Peyer's patch (tissue), 4 donors: ENCODE measurements around the gene ZNHIT1. TPM values are rescaled to one million over a fixed set of nuclear protein-coding genes. Genes with fewer than 3 reads are reported as not detected.
"Not testable (repeated sequence)": the region's sequence is repeated elsewhere in the genome, so short reads cannot be mapped to it uniquely, and the experiment has no call there.

Experiments used
- DNase-seq, 3 donors: peaks; one replicate each; pipeline ENCODE4 v3.0.0-alpha.2; 2017 to 2019
- H3K27ac ChIP-seq, 4 donors: fragments of 200-600 bp; sonication (generic); one replicate each; pipeline ENCODE4 v1.5.1; 2016 to 2019
- H3K27me3 ChIP-seq, 2 donors: fragments of 200-600 bp; sonication (generic); one replicate each; pipeline ENCODE4 v1.5.1; 2019
- H3K36me3 ChIP-seq, 3 donors: fragments of 200-600 bp; sonication (generic); one replicate each; pipeline ENCODE4 v1.5.1; 2016 to 2019
- H3K4me1 ChIP-seq, 4 donors: fragments of 200-600 bp; sonication (generic); one replicate each; pipeline ENCODE4 v1.5.1; 2016 to 2019
- H3K4me3 ChIP-seq, 4 donors: fragments of 200-600 bp; sonication (generic); 1 replicate in 3 of 4; 2 replicates in 1 of 4; pipeline ENCODE4 v1.5.1; 2016 to 2019; ENCODE audit warnings: mild to moderate bottlenecking in 1 of 4
- H3K9me3 ChIP-seq, 4 donors: fragments of 200-600 bp; sonication (generic); one replicate each; pipeline ENCODE4 v1.5.1; 2016 to 2019; ENCODE audit warnings: mild to moderate bottlenecking in 1 of 4
- CTCF ChIP-seq, 6 experiments: fragments of 450-650 bp in 4 of 6; fragments of 200-600 bp in 2 of 6; sonication (generic) in 1 of 6; IDR thresholded peaks; one replicate each; pipeline ENCODE4 v1.5.1; 2017 to 2019; ENCODE audit warnings: antibody characterized with exemption in 6 of 6, mild to moderate bottlenecking in 3 of 6, moderate library complexity in 1 of 6
- POLR2A ChIP-seq, 2 donors: fragments of 450-650 bp; IDR thresholded peaks; one replicate each; pipeline ENCODE4 v1.5.1; 2017; ENCODE audit warnings: antibody characterized with exemption in 2 of 2, mild to moderate bottlenecking in 2 of 2, moderate library complexity in 2 of 2
- total RNA-seq, 4 donors: library from RNA; depleted of rRNA; stranded (reverse); fragments of >200 nt; gene quantifications; one replicate each; pipeline ENCODE4 v1.1.0, GENCODE V29; 2016

Gene ZNHIT1
- total RNA-seq, 4 donors from 2014 or later: 37.1 to 142 (median 110) TPM

DNA sequence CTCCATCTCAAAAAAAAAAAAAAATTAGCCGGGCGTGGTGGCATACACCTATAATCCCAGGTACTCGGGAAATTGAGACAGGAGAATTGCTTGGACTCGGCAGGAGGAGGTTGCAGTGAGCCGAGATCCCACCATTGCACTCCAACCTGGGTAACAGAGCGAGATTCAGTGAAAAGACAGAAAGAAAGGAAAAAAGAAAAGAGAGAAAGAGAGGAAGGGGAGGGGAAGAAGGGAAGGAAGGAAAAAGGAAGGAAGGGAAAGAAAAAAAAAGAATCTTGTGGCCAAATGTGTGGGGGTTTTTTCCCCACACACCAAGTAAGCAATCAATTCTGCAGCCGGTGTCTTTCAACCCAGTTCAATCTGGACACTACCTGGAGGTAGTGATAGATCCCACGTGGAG lies 28.9 kb upstream of the ZNHIT1 start:
- no peaks in the 10 kb centered on the region for H3K27me3 ChIP-seq
- no peaks in the 10 kb centered on the region for H3K36me3 ChIP-seq
- H3K9me3 ChIP-seq: no peaks in the 10 kb centered on the region
- no peak for DNase-seq
- TF ChIP-seq POLR2A (IDR thresholded peaks at IDR 0.05) (no peak), CTCF (IDR thresholded peaks at IDR 0.05) (no peak)
- H3K27ac ChIP-seq: no peak overlapping the region
- H3K4me1 ChIP-seq: peaks cover 0 to 13% (median 2%) of the 10 kb centered on the region in 4 donors
- no peak overlapping the region for H3K4me3 ChIP-seq

GRCh38 chr7:101195884-101196283 lies 22.1 kb upstream of the ZNHIT1 start:
- Histone ChIP-seq H3K9me3 (no peaks in the 10 kb centered on the region), H3K36me3 (peaks cover 0 to 6% (median 0%) of the 10 kb centered on the region in 3 donors), H3K27ac (no peak overlapping the region), H3K4me1 (peaks cover 0 to 4% (median 0%) of the 10 kb centered on the region in 4 donors), H3K27me3 (no peaks in the 10 kb centered on the region), H3K4me3 (no peak overlapping the region)
- TF ChIP-seq CTCF (IDR thresholded peaks at IDR 0.05) (no peak), POLR2A (IDR thresholded peaks at IDR 0.05) (no peak)
- no peak for DNase-seq

DNA sequence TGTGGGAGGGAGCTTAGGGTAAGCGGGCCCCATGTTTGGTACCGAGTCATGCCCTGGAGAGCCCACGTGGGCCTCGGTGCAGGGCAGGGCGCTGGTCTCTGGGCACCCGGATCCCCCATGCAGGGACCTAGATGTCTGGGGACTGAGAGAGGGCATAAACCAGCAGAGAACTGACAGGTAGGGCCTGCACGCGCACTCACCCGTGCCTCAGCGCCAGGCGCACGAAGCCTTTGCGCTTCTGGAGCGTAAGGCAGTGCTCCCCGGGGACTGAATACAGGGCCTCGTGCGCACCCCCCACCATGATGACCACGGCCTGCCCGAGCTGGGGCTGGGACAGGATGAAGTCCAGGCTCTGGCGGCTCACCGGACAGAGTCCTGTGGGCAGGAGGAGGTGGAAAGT lies 20.0 kb upstream of the ZNHIT1 start:
- H3K4me3 ChIP-seq: no peak overlapping the region
- H3K36me3 ChIP-seq: peaks cover 0 to 6% (median 0%) of the 10 kb centered on the region in 3 donors
- H3K27me3 ChIP-seq: no peaks in the 10 kb centered on the region
- peaks cover 0 to 11% (median 4%) of the 10 kb centered on the region in 4 donors for H3K4me1 ChIP-seq
- TF ChIP-seq POLR2A (IDR thresholded peaks at IDR 0.05) (no peak), CTCF (IDR thresholded peaks at IDR 0.05) (no peak)
- DNase-seq: no peak
- no peaks in the 10 kb centered on the region for H3K9me3 ChIP-seq
- no peak overlapping the region for H3K27ac ChIP-seq

DNA sequence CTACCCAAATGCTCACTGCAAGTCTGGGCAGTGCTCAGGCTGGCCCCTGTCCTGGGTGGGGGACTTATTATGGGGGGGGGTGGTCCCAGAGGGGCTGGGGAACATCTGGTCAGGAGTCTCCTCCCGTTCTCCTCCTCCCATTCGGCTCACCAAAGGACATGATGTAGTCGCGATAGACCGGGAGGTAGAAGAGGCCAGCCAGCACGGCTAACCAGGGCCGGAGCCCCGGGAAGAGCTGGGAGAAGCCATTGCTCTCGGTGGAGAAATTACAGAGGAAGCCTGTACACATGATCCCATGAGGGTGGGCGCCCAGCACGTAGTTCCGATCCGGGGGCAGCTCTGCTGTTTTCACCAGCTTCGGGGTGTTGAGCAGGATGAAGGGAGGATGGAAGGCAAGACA lies 19.5 kb upstream of the ZNHIT1 start:
- Histone ChIP-seq H3K4me3 (no peak overlapping the region), H3K9me3 (no peaks in the 10 kb centered on the region), H3K27ac (no peak overlapping the region), H3K4me1 (peaks cover 0 to 11% (median 4%) of the 10 kb centered on the region in 4 donors), H3K27me3 (no peaks in the 10 kb centered on the region), H3K36me3 (peaks cover 0 to 6% (median 0%) of the 10 kb centered on the region in 3 donors)
- DNase-seq: no peak
- TF ChIP-seq POLR2A (IDR thresholded peaks at IDR 0.05) (no peak), CTCF (IDR thresholded peaks at IDR 0.05) (no peak)

GRCh38 chr7:101199522-101199921 lies 18.4 kb upstream of the ZNHIT1 start:
- Histone ChIP-seq H3K4me3 (peak overlapping the region in 2 of 4 donors; percentile 54 to 61), H3K4me1 (peaks cover 0 to 11% (median 4%) of the 10 kb centered on the region in 4 donors)
- H3K9me3 ChIP-seq, DNase-seq, H3K27ac ChIP-seq, H3K27me3 ChIP-seq, H3K36me3 ChIP-seq: not testable (repeated sequence)

GRCh38 chr7:101200504-101200861 lies 17.5 kb upstream of the ZNHIT1 start:
- Histone ChIP-seq H3K9me3 (no peaks in the 10 kb centered on the region), H3K4me1 (peaks cover 0 to 11% (median 4%) of the 10 kb centered on the region in 4 donors), H3K27ac (peak overlapping the region in 3 of 4 donors; percentile 75 to 94 (median 89)), H3K36me3 (peaks cover 0 to 6% (median 0%) of the 10 kb centered on the region in 3 donors), H3K27me3 (no peaks in the 10 kb centered on the region), H3K4me3 (peak overlapping the region in 3 of 4 donors; percentile 16 to 61 (median 54))
- TF ChIP-seq POLR2A (IDR thresholded peaks at IDR 0.05) (no peak), CTCF (IDR thresholded peaks at IDR 0.05) (no peak)
- DNase-seq: peak in 1 of 3 donors; percentile 59
